Raji (cell line): ENCODE measurements around the gene ANKRD6.

Experiments
- POLR2A ChIP-seq: IDR thresholded peaks from 2 replicates; pipeline ENCODE4 v1.6.1; 2011; ENCODE audit warnings: low read depth, low read length, control low read depth; ENCODE audit not compliant: insufficient read depth

Gene ANKRD6

DNA sequence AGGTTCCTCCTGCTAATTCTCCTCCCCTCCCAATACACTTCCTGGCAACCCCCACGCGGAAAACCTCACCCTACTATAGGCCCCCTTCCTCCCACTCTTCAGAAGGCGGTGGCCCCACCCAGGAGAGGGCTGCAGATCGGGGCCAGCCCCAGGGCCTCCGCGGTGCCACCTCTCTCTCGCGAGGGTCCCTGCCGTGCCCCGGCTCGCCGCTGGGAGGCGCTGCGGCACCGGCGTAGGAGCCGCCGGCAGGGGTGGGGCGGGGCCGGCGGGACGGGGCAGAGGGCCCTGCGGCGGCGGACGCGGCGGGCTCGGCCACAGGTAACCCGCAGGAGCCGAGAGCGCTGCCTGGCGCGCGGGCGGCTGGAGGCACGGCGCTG, at the start of gene ANKRD6:
Gene ANKRD6, plus strand, starts transcription at position 278 of the 377 bp plus-strand sequence. CDS start 133,825 bp downstream, outside the sequence.
- TF ChIP-seq POLR2A = no peak

DNA sequence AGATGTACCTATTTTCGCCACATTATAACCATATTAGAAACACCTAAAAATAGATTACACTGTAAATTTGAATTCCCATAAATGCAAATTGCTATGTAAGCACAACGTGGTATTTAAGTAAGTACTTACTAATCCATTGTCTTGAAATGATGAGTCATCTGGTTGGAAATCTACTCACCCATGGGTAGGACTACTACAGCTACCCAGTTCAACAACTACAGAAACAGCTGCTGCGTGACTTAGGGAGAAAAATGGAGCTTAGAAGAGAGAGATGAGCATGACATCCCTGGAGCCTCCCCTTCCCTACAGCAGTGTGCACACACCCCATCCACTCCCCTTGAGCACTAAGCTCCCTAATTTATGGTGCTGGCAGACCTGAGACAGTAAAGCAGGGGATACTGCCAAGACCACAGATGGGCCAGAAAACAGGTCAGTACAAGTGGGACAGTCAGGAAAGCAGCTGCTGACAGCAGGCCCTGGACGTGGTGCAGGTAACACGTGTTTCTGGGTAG, 47.7 kb upstream of the ANKRD6 start:
- TF ChIP-seq POLR2A = no peak

DNA sequence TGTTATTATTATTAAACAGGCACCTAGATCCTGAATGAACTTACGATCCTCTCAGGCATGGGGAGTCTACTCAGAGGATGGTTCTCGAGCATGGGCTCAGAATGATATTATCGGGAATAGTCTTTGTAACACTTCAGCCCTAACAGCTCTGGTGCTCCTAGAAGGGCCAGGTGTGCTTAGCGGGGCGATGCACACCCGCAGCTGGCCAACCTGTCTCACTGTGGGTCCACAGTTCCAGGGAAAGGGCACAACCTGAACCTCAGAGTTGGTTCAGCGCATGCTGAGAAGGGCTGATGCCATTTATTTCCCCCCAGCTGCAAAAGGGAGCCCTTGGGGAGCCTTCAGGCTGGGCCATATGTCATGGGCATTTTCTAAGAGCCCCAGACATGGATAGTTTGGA, 47.1 kb upstream of the ANKRD6 start:
- TF ChIP-seq POLR2A = no peak

DNA sequence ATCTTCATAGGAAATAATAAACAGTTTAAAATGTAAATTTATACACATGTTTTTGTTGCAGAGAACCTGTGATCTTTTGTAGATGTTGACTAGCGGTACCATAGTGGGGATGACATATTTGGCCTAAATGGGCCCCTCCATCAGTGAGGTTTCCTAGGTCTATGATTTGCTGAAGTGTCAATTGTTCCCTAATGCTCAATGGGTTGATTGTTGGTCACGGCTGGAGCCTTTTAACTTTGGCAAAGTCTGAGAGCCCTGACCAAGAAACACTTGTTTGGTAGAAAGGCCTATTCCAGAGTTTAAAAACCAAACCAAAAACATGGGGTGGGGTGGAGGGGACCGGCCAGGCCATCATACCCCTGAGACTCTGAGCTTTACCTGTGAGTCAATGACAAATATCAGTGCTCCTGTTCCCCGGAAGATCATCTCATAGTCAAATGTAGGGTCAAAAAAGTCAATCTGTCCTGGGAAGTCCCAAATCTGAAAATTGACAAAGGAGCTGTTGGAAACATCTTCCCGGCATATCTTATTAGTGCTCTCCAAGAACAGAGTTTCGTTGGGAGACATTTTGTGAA, 45.9 kb upstream of the ANKRD6 start:
- TF ChIP-seq POLR2A = no peak

DNA sequence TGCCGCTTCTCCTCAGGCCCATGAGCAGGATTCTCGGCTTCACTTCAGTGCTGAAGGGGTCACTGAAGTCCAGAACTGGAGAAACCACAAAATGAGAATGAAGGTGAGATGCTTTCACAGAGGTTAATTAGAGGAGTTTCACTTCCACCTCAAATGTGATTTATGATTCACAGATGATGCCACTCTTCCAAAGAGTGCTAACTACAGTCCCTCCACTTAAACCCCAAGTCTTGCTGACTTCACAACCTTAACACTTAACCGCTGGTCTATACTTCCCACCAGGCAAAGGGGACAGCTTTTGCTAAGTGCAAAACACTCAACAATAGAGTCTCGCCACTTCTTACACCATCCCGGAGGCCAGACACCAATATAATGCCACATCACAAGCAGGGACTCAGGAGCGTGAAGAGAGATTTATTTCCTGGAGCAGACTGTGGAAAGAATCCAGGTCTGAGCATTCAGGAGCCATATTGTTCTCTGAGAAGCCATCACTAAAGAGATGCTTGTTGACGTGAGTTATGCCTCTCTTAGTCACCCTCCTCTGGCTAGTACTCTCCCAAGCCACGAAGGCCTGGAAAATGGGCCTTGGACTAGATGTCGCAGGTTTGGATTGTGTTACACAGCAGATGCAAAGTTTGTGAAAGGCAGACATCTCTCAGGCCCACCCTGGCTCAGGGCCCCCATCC, 45.3 kb upstream of the ANKRD6 start:
- no peak for TF ChIP-seq POLR2A

DNA sequence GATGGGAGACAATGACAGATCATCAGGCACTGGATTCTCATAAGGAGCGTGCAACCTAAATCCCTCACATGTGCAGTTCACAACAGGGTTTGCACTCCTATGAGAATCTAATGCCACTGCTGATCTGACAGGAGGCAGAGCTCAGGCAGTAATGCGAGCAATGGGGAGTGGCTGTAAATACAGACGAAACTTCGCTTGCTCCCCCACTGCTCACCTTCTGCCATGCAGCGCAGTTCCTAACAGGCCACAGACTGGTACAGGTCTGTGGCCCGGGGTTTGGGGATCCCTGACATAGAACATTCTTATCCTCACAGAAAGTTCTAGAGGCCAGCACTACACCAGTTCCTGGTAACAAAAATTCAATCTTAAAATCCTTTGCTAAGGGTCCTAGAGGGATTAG, 44.1 kb upstream of the ANKRD6 start:
- no peak for TF ChIP-seq POLR2A

DNA sequence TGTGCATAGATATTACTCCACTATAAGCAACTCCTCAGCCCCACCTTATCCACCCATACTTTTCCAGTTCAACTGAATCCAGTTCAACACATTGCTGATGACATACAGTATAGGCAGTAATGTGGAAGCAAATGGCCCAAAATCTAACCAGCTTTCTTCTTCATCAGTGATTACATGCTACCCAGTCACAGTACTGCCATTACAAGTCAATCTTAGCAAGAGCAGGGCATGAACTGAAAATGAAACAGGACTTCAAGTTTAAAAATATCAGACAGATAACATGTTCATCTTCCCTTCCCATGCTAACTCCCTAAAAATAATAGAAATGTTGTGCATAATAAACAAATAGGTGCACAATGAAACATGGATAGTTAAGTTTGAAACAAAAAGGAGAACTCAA, 40.1 kb upstream of the ANKRD6 start:
- no peak for TF ChIP-seq POLR2A

DNA sequence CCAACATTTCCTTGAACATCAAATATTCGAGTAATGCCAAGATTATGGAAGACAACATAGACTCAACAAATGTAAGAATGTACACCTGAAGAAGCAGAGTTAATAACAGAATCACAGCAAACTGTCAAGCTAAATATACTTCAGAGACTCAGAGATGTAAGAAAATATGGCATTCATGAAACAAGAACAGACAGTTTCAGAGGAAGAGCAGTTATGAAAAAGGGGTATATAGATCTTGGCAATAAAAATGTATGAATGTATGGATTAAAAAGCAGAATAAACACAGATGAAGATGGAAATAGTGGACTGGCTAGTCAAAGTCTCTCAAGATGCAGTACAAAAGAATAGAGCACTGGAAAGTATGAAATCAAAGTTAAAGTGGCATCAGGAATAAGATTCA, 39.3 kb upstream of the ANKRD6 start:
- TF ChIP-seq POLR2A = no peak

DNA sequence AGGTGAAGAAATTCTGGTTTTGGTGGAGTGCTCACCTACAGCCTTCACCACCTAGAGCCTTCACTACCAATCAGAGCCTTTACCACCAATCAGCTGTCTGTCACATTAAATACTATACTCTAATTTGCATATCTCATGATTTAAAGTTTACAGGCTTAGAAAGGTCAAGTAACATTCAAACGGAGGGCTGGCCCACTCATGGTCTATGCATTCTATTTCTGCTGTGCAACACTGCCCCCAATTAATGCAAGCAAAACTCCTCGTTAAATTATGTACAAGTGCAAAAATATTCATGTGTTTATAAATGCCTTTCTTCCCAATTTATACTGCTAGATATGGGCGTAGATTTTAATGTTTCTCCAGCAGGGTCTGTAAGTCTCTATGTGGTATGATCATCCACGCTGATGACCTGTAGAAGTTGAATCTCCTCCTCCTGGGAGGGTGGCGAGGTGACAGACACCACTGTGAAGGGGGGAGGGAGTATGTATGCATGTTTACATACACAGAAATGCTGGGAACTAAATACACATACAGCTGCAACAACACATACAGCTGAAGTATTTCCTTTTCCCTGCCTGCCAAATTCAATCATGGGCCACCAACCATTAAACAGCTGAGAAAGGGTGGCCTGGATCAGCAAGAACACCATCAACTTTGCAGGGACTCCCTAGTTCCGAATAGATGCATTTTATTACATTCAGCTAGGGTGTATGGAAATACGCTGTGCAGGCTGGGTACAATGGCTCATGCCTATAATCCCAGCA, 34.0 kb upstream of the ANKRD6 start:
- no peak for TF ChIP-seq POLR2A

DNA sequence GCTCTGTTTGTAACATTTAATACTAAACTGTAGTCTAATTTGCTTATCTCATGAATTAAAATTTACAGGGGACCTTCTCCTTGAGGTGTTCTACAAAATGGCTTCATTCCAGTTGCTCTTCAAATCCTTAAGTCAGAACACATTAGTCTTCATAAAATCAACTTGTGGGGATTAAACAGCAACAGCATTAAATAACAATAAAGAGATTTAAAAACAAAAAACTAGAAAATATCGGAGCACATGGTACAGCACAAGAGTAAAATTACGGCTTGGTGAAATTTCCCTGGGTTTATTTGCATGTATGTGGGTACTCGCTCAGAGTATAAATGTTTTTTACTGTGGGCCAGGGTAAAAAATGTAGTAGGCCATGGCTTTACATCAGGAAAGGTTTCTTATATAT, 32.9 kb upstream of the ANKRD6 start:
- TF ChIP-seq POLR2A = no peak

DNA sequence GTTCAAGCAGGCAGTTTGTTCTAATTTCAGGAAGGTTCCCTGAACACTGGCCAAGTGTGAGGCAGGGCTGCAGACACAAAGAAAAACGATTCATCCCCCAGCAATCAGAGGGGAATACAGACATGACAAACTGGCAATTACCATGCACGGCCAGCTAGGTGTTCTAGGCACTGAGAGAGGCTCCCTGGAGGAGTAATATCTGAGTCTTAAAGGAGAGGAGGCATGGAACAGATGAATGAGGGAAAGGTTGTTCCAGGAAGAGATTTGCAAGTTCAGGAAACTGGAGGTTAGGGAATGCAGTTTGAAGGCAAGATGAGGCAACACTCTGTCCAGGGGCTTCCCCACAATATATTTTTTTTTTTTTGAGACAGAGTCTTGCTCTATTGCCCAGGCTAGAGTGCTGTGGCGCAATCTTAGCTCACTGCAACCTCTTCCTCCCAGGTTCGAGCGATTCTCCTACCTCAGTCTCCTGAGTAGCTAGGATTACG, 32.0 kb upstream of the ANKRD6 start:
- TF ChIP-seq POLR2A = no peak

DNA sequence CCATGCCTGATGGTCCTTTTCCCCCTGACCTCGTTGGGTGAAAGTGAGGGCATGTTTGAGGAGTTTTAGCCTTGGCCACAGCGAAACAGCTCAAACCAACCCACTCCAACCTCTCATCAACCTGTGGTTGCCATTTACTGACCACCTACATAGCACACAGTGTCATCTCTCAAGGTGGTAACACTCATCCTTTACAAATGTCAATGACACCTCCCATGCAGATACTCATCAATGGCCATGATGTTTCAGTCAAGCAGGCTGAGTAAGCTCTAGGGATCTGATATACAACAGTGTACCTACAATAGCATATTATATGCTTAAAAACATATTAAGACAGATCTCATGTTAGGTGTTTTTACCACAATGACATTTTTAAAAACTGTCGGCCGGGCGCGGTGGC, 30.2 kb upstream of the ANKRD6 start:
- no peak for TF ChIP-seq POLR2A

DNA sequence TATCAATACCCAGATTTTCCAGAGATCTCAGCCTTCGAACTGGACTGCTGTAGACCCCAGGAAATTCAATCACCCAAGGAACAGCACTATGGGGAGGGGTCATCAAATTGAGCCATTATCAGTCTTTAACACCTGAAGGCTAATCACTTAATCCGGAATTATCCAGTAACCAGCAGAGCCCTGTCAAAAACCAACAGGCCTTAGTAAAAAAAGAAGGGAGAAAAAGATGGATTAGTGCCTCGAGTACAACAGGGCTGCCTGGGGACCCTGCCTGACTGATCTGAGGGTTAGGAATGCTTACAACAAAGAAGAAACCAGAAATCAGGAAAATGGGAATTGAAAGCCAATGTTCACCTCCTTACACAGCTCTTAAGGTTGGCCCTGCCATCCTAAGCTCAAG, 28.4 kb upstream of the ANKRD6 start:
- no peak for TF ChIP-seq POLR2A

DNA sequence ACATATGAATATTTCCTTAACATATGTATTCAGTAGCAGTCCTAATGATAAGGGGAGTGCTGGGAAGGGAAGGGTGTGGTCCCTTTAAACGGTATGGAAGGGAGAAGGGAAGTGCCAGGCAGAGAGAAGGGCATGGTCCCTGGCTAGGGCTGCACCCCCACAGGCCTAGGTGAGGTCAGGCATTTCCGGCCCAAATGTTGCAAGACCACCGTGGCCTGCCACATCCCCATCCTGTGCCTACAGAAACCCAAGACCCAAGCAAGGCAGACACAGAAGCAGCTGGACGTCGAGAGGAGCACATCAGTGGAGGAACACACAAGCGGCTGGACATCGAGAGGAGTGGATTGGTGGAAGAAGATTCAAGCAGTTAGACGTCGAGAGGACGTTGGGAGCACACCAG, 26.8 kb upstream of the ANKRD6 start:
- TF ChIP-seq POLR2A = no peak

DNA sequence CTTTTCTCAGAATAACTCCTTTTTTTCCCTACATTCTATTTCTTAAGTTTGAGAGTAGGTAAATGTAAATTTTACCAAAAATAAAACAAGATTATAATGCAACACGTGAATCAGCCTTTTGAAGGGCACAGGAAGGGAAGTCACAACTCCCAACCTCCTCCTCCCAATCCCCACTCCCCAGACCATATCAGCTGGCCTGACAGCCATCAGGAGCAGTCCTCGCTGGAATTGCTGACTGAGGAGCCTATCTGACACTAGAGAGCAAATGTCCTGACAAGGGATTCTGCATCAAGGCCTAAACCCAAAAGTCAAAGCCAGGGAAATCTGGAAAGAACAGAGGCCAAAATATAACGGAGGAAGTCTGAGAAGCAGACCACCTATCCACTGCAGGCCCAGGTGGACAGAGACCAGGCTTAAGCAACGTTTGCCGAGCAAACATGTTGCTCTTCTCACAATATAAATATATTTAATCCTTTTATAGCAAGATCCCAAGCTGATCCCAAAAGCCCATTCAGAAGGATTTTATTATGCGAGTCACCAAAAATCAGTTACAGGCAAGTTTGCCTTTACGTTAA, 23.4 kb upstream of the ANKRD6 start:
- TF ChIP-seq POLR2A = no peak
